HEK293 (cell line): ENCODE measurements around the gene TPP2.

Experiments
- CTCF ChIA-PET: fragments of 350-600 bp; formaldehyde crosslinking; extraction: SDS; loops from one replicate; lab custom pipeline; 2021; ENCODE audit warnings: antibody characterized with exemption; lab: Yijun Ruan, JAX
- POLR2A ChIA-PET: fragments of 300-600 bp; formaldehyde crosslinking; extraction: SDS; loops from one replicate; lab custom pipeline; 2020; ENCODE audit warnings: antibody characterized with exemption, inconsistent platforms; lab: Yijun Ruan, JAX
- H3K27ac ChIP-seq: fragments of 200-500 bp; sonication (Bioruptor generic); 2 replicates; pipeline ENCODE4 v1.5.1; 2014; ENCODE audit warnings: low read depth, low read length, control low read depth, inconsistent platforms; ENCODE audit errors: extremely low read depth
- H3K36me3 ChIP-seq, 2 experiments: fragments of 200-500 bp in 1 of 2; sonication (Bioruptor generic) in 1 of 2; 1 replicate in 1 of 2; 2 replicates in 1 of 2; pipeline ENCODE4 v1.5.1; 2014 to 2017; ENCODE audit warnings: inconsistent platforms in 2 of 2, low read length in 2 of 2; ENCODE audit not compliant: control insufficient read depth in 2 of 2, insufficient read depth in 1 of 2
- H3K4me1 ChIP-seq: fragments of 200-500 bp; sonication (Bioruptor generic); 2 replicates; pipeline ENCODE4 v1.5.1; 2014; ENCODE audit warnings: mild to moderate bottlenecking, low read length, inconsistent platforms; ENCODE audit not compliant: control insufficient read depth, insufficient read depth
- H3K4me3 ChIP-seq: 2 replicates; pipeline ENCODE4 v1.5.1; 2011; ENCODE audit warnings: low read depth, mild to moderate bottlenecking, control low read depth, low read length, moderate library complexity
- H3K9me3 ChIP-seq: fragments of 200-500 bp; sonication (Bioruptor generic); 2 replicates; pipeline ENCODE4 v1.5.1; 2014; ENCODE audit warnings: low read depth, low read length, inconsistent platforms; ENCODE audit not compliant: control insufficient read depth, insufficient read depth
- HOXD13 ChIP-seq: sonication (generic); formaldehyde crosslinking; IDR thresholded peaks from 2 replicates; pipeline ENCODE4 v1.8.0; 2022; ENCODE audit warnings: missing genetic modification reagents, borderline replicate concordance
- KLF1 ChIP-seq: fragments of 450-650 bp; formaldehyde crosslinking; IDR thresholded peaks from 2 replicates; pipeline ENCODE4 v1.5.1; 2016; ENCODE audit warnings: missing biosample characterization, missing genetic modification characterization
- KLF16 ChIP-seq: fragments of 450-650 bp; formaldehyde crosslinking; IDR thresholded peaks from 2 replicates; pipeline ENCODE4 v1.5.1; 2017; ENCODE audit warnings: missing biosample characterization, missing genetic modification characterization
- TSHZ1 ChIP-seq: fragments of 450-650 bp; formaldehyde crosslinking; IDR thresholded peaks from 2 replicates; pipeline ENCODE4 v1.5.1; 2016; ENCODE audit warnings: missing biosample characterization, missing genetic modification characterization, borderline replicate concordance
- YY1 ChIP-seq: fragments of 450-650 bp; formaldehyde crosslinking; IDR thresholded peaks from 2 replicates; pipeline ENCODE4 v1.5.1; 2018; ENCODE audit warnings: missing biosample characterization, missing genetic modification characterization
- ZBTB26 ChIP-seq: fragments of 450-650 bp; formaldehyde crosslinking; optimal IDR thresholded peaks from 2 replicates; pipeline ENCODE3; 2016; ENCODE audit warnings: missing biosample characterization, mild to moderate bottlenecking, missing genetic modification characterization
- ZBTB8A ChIP-seq: fragments of 450-650 bp; formaldehyde crosslinking; IDR thresholded peaks from 2 replicates; pipeline ENCODE4 v1.5.1; 2016; ENCODE audit warnings: missing biosample characterization, missing genetic modification characterization
- ZNF2 ChIP-seq: fragments of 450-650 bp; formaldehyde crosslinking; IDR thresholded peaks from 2 replicates; pipeline ENCODE4 v1.5.1; 2016; ENCODE audit warnings: missing biosample characterization, missing genetic modification characterization
- ZNF221 ChIP-seq: fragments of 450-650 bp; formaldehyde crosslinking; IDR thresholded peaks from 2 replicates; pipeline ENCODE4 v1.5.1; 2017; ENCODE audit warnings: missing biosample characterization, missing genetic modification characterization, borderline replicate concordance
- ZNF266 ChIP-seq: fragments of 450-650 bp; formaldehyde crosslinking; IDR thresholded peaks from 2 replicates; pipeline ENCODE4 v1.5.1; 2016; ENCODE audit warnings: missing biosample characterization, missing genetic modification characterization, low read depth
- ZNF311 ChIP-seq: fragments of 450-650 bp; formaldehyde crosslinking; IDR thresholded peaks from 2 replicates; pipeline ENCODE4 v1.5.1; 2017; ENCODE audit warnings: missing biosample characterization, missing genetic modification characterization, borderline replicate concordance
- ZNF335 ChIP-seq: fragments of 450-650 bp; formaldehyde crosslinking; conservative IDR thresholded peaks from 2 replicates; pipeline ENCODE4 v1.5.1; 2016; ENCODE audit warnings: missing biosample characterization, missing genetic modification characterization
- ZNF449 ChIP-seq: fragments of 450-650 bp; formaldehyde crosslinking; IDR thresholded peaks from 2 replicates; pipeline ENCODE4 v1.5.1; 2017; ENCODE audit warnings: missing biosample characterization, mild to moderate bottlenecking, missing genetic modification characterization, moderate library complexity
- ZNF510 ChIP-seq: fragments of 450-650 bp; formaldehyde crosslinking; IDR thresholded peaks from 2 replicates; pipeline ENCODE4 v1.5.1; 2018; ENCODE audit warnings: mild to moderate bottlenecking, missing genetic modification characterization, missing biosample characterization; ENCODE audit not compliant: insufficient replicate concordance
- ZNF521 ChIP-seq: fragments of 450-650 bp; formaldehyde crosslinking; IDR thresholded peaks from 2 replicates; pipeline ENCODE4 v1.5.1; 2017; ENCODE audit warnings: missing biosample characterization, mild to moderate bottlenecking, missing genetic modification characterization
- ZNF544 ChIP-seq: fragments of 450-650 bp; formaldehyde crosslinking; IDR thresholded peaks from 2 replicates; pipeline ENCODE4 v1.5.0; 2017; ENCODE audit warnings: missing biosample characterization, missing genetic modification characterization
- ZNF624 ChIP-seq: fragments of 450-650 bp; formaldehyde crosslinking; IDR thresholded peaks from 2 replicates; pipeline ENCODE4 v1.5.1; 2017; ENCODE audit warnings: missing biosample characterization, missing genetic modification characterization
- TF ChIP-seq, protein P1 (sequence below): fragments of 450-650 bp; formaldehyde crosslinking; IDR thresholded peaks from 2 replicates; pipeline ENCODE4 v1.5.1; 2016; ENCODE audit warnings: missing biosample characterization, missing genetic modification characterization
- TF ChIP-seq, protein P2 (sequence below): fragments of 450-650 bp; formaldehyde crosslinking; IDR thresholded peaks from 2 replicates; pipeline ENCODE4 v1.5.1; 2016; ENCODE audit warnings: missing biosample characterization, missing genetic modification characterization
- TF ChIP-seq, protein P3 (sequence below): fragments of 450-650 bp; IDR thresholded peaks from 2 replicates; pipeline ENCODE4 v1.5.1; 2018; ENCODE audit warnings: missing biosample characterization, missing genetic modification characterization

TPP2 gene

DNA sequence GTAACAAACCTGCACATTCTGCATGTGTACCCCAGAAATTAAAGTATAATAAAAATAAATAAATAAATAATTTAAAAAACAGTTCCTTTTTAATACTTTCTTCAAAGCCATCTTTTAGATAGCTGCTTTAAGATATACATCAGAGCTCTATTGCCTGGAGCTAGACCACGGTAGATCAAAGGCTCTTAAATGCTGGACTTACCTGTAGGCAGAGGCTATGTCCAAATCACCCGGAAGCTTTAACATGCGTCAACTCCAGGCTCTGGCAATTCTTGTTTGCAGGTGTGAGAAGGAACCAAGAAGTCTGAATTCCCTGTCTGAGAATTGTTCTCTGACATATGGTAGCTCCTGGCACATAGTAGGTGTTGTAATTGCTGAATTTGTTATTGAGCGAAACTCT lies 99.7 kb downstream of the TPP2 start (continued):
- TF ChIP-seq, protein P1, sequence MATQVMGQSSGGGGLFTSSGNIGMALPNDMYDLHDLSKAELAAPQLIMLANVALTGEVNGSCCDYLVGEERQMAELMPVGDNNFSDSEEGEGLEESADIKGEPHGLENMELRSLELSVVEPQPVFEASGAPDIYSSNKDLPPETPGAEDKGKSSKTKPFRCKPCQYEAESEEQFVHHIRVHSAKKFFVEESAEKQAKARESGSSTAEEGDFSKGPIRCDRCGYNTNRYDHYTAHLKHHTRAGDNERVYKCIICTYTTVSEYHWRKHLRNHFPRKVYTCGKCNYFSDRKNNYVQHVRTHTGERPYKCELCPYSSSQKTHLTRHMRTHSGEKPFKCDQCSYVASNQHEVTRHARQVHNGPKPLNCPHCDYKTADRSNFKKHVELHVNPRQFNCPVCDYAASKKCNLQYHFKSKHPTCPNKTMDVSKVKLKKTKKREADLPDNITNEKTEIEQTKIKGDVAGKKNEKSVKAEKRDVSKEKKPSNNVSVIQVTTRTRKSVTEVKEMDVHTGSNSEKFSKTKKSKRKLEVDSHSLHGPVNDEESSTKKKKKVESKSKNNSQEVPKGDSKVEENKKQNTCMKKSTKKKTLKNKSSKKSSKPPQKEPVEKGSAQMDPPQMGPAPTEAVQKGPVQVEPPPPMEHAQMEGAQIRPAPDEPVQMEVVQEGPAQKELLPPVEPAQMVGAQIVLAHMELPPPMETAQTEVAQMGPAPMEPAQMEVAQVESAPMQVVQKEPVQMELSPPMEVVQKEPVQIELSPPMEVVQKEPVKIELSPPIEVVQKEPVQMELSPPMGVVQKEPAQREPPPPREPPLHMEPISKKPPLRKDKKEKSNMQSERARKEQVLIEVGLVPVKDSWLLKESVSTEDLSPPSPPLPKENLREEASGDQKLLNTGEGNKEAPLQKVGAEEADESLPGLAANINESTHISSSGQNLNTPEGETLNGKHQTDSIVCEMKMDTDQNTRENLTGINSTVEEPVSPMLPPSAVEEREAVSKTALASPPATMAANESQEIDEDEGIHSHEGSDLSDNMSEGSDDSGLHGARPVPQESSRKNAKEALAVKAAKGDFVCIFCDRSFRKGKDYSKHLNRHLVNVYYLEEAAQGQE (tag by site-specific recombination) = no peak
- TF ChIP-seq ZNF221 (tag by site-specific recombination) (no peak), ZNF266 (tag by site-specific recombination) (no peak), YY1 (tag by site-specific recombination) (no peak), ZNF624 (tag by site-specific recombination) (no peak), ZNF311 (tag by site-specific recombination) (no peak), TSHZ1 (no peak), ZNF449 (tag by site-specific recombination) (no peak)
- TF ChIP-seq, protein P2, sequence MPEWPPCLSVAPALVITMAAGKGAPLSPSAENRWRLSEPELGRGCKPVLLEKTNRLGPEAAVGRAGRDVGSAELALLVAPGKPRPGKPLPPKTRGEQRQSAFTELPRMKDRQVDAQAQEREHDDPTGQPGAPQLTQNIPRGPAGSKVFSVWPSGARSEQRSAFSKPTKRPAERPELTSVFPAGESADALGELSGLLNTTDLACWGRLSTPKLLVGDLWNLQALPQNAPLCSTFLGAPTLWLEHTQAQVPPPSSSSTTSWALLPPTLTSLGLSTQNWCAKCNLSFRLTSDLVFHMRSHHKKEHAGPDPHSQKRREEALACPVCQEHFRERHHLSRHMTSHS (tag by site-specific recombination) = no peak

DNA sequence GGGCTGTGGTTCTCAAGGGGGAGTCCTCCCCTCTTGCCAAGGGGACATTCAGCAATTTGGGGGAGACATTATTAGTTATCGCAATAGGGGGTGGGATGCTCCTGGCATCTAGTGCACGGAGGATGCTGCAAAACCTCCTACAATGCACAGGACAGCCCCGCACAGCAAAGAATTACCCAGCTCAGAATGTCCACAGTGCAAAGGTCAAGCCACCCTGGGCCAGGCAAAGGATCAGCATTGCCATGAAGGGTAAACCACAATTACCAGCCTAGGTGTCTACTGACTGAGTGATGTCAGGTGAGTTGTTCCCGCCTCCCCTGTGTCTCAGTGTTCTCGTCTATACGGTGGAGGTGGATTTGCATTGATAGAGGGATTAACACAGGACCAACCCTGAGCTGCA lies 100.5 kb downstream of the TPP2 start:
- POLR2A ChIA-PET = no interaction called here
- CTCF ChIA-PET = interaction anchor here (0.6 kb wide), 1 partner anchor 8 kb away, joined by 4 read pairs; no protein-coding TSS in a partner anchor
- H3K27ac ChIP-seq = no peak overlapping the region
- TF ChIP-seq ZNF544 (tag by site-specific recombination) (no peak), KLF16 (tag by site-specific recombination) (no peak), ZNF624 (tag by site-specific recombination) (no peak), ZNF521 (tag by site-specific recombination) (no peak), ZNF335 (tag by site-specific recombination) (no peak), ZNF510 (tag by site-specific recombination) (no peak), KLF1 (no peak), ZNF2 (no peak), ZBTB8A (tag by site-specific recombination) (no peak), ZBTB26 (tag by site-specific recombination) (no peak), HOXD13 (CRISPR knock-in tag) (no peak)
- TF ChIP-seq, protein P3, sequence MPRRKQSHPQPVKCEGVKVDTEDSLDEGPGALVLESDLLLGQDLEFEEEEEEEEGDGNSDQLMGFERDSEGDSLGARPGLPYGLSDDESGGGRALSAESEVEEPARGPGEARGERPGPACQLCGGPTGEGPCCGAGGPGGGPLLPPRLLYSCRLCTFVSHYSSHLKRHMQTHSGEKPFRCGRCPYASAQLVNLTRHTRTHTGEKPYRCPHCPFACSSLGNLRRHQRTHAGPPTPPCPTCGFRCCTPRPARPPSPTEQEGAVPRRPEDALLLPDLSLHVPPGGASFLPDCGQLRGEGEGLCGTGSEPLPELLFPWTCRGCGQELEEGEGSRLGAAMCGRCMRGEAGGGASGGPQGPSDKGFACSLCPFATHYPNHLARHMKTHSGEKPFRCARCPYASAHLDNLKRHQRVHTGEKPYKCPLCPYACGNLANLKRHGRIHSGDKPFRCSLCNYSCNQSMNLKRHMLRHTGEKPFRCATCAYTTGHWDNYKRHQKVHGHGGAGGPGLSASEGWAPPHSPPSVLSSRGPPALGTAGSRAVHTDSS (tag by site-specific recombination) = no peak
- H3K4me3 ChIP-seq = no peak overlapping the region
- H3K36me3 ChIP-seq = no peaks in the 10 kb centered on the region
- H3K9me3 ChIP-seq = no peaks in the 10 kb centered on the region
- no peaks in the 10 kb centered on the region for H3K4me1 ChIP-seq
